ENCODE results near the gene TRIP13. TPM values are rescaled to one million over a fixed set of nuclear protein-coding genes. Genes with fewer than 3 reads are reported as not detected.

The TRIP13 gene
- total and polyA plus RNA-seq, 10 of the 15 experiments (the other 5 are each of a cell fraction or from before 2014, with no cell fraction given): 15.1 to 64.9 (median 32.2) TPM

- Histone ChIP-seq H3K79me2 (ENCODE audit: control insufficient read depth, insufficient read depth, low read length) (no peaks in the 10 kb centered on the region), H3K9ac (ENCODE audit: control insufficient read depth, insufficient read depth, low read length) (no peak overlapping the region), H4K20me1 (ENCODE audit: control insufficient read depth, insufficient read depth) (no peaks in the 10 kb centered on the region), H3K4me1 (ENCODE audit: control insufficient read depth, insufficient read depth, low read length) (no peaks in the 10 kb centered on the region), H2AFZ (ENCODE audit: control insufficient read depth, low read depth, low read length) (no peak overlapping the region), H3K27ac (ENCODE audit: control insufficient read depth, insufficient read depth) (no peak overlapping the region), H3K4me2 (ENCODE audit: control insufficient read depth, insufficient read depth) (no peak overlapping the region), H3K9me3 (replicated peaks; ENCODE audit: control insufficient read depth, insufficient read depth, low read length) (no peaks in the 10 kb centered on the region), H3K36me3 (ENCODE audit: control insufficient read depth in 2 of 2, insufficient read depth in 2 of 2, low read length in 1 of 2) (peaks cover 10 to 26% of the 10 kb centered on the region in 2 experiments; a peak in 3 of 4 replicates), H3K4me3 (no peak overlapping the region), H3K27me3 (replicated peaks in 1 of 2; ENCODE audit: control insufficient read depth in 2 of 2, insufficient read depth in 2 of 2, low read length in 1 of 2) (no peaks in the 10 kb centered on the region)
- no peak; the same call in 2 of the 3 replicates for ATAC-seq
- DNase-seq (ENCODE audit: low read depth, low spot score): no peak
- RAD21 ChIA-PET (ENCODE audit: unreplicated experiment): no interaction called here
- 85% methylated on average over 25 of the region's 25 CpGs for WGBS (ENCODE audit: insufficient coverage, insufficient replicate concordance, low lambda C conversion rate, missing lambda C conversion rate)
- no peak for FAIRE-seq
- SMC1A ChIA-PET (ENCODE audit: uncharacterized antibody, unreplicated experiment): no interaction called here
- no peak for TF ChIP-seq SIX5 (IDR thresholded peaks at IDR 0.05; ENCODE audit: low read depth, low read length, severe bottlenecking)
- no peak for TF ChIP-seq MEF2A (IDR thresholded peaks at IDR 0.05; ENCODE audit: insufficient read depth, low read depth, low read length)
- TF ChIP-seq FOXM1 (IDR thresholded peaks at IDR 0.05; ENCODE audit: low read depth, low read length): no peak
- peak; percentile 52; the same call in 1 of the 2 replicates for TF ChIP-seq POLR2A (IDR thresholded peaks at IDR 0.05; ENCODE audit: low read depth, low read length)
- intact Hi-C loops (cut with micrococcal nuclease; ENCODE audit: unreplicated experiment): no loop called here
- CTCF ChIA-PET: no interaction called here
- POLR2A ChIA-PET: interaction anchor here (1.3 kb wide), 1 partner anchor 12 kb away, joined by 3 read pairs; no protein-coding TSS in a partner anchor
- BruUV-seq (replicated peaks): no TSS peak
- in situ Hi-C loops (cut with MboI): no loop called here
These were observed 30.1 kb upstream of the TRIP13 start for GRCh38 chr5:862367-863243.

GRCh38 chr5:863244-863805, 29.4 kb upstream of the TRIP13 start:
- Histone ChIP-seq H2AFZ (ENCODE audit: control insufficient read depth, low read depth, low read length) (no peak overlapping the region), H3K27me3 (replicated peaks in 1 of 2; ENCODE audit: control insufficient read depth in 2 of 2, insufficient read depth in 2 of 2, low read length in 1 of 2) (no peaks in the 10 kb centered on the region), H3K4me2 (ENCODE audit: control insufficient read depth, insufficient read depth) (no peak overlapping the region), H3K9me3 (replicated peaks; ENCODE audit: control insufficient read depth, insufficient read depth, low read length) (no peaks in the 10 kb centered on the region), H3K9ac (ENCODE audit: control insufficient read depth, insufficient read depth, low read length) (no peak overlapping the region), H3K79me2 (ENCODE audit: control insufficient read depth, insufficient read depth, low read length) (no peaks in the 10 kb centered on the region), H4K20me1 (ENCODE audit: control insufficient read depth, insufficient read depth) (no peaks in the 10 kb centered on the region), H3K27ac (ENCODE audit: control insufficient read depth, insufficient read depth) (no peak overlapping the region), H3K4me1 (ENCODE audit: control insufficient read depth, insufficient read depth, low read length) (no peaks in the 10 kb centered on the region), H3K4me3 (no peak overlapping the region), H3K36me3 (ENCODE audit: control insufficient read depth in 2 of 2, insufficient read depth in 2 of 2, low read length in 1 of 2) (peaks cover 11 to 30% of the 10 kb centered on the region in 2 experiments; a peak in 3 of 4 replicates)
- no TSS peak for BruUV-seq (replicated peaks)
- RAD21 ChIA-PET (ENCODE audit: unreplicated experiment): no interaction called here
- no peak for FAIRE-seq
- POLR2A ChIA-PET: interaction anchor here (1.3 kb wide), 1 partner anchor 11 kb away, joined by 3 read pairs; no protein-coding TSS in a partner anchor
- in situ Hi-C loops (cut with MboI) (no loop called here), intact Hi-C loops (cut with micrococcal nuclease; ENCODE audit: unreplicated experiment) (no loop called here)
- no peak for ATAC-seq
- CTCF ChIA-PET: no interaction called here
- no peak for DNase-seq (ENCODE audit: low read depth, low spot score)
- SMC1A ChIA-PET (ENCODE audit: uncharacterized antibody, unreplicated experiment): no interaction called here
- 92% methylated on average over 16 of the region's 16 CpGs for WGBS (ENCODE audit: insufficient coverage, insufficient replicate concordance, low lambda C conversion rate, missing lambda C conversion rate)
- TF ChIP-seq SMAD5 (IDR thresholded peaks at IDR 0.05; ENCODE audit: low read depth): no peak
- no peak for TF ChIP-seq RAD51 (IDR thresholded peaks at IDR 0.05)
- no peak for TF ChIP-seq YY1 (IDR thresholded peaks at IDR 0.05; ENCODE audit: low read depth, low read length)
- no peak for TF ChIP-seq TCF7 (IDR thresholded peaks at IDR 0.05; ENCODE audit: borderline replicate concordance)
- no peak for TF ChIP-seq NR2C1 (IDR thresholded peaks at IDR 0.05)
- TF ChIP-seq, protein P1, sequence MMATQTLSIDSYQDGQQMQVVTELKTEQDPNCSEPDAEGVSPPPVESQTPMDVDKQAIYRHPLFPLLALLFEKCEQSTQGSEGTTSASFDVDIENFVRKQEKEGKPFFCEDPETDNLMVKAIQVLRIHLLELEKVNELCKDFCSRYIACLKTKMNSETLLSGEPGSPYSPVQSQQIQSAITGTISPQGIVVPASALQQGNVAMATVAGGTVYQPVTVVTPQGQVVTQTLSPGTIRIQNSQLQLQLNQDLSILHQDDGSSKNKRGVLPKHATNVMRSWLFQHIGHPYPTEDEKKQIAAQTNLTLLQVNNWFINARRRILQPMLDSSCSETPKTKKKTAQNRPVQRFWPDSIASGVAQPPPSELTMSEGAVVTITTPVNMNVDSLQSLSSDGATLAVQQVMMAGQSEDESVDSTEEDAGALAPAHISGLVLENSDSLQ (IDR thresholded peaks at IDR 0.05): no peak
- TF ChIP-seq GABPA (IDR thresholded peaks at IDR 0.05; ENCODE audit: low read depth): no peak
- TF ChIP-seq, protein P2, sequence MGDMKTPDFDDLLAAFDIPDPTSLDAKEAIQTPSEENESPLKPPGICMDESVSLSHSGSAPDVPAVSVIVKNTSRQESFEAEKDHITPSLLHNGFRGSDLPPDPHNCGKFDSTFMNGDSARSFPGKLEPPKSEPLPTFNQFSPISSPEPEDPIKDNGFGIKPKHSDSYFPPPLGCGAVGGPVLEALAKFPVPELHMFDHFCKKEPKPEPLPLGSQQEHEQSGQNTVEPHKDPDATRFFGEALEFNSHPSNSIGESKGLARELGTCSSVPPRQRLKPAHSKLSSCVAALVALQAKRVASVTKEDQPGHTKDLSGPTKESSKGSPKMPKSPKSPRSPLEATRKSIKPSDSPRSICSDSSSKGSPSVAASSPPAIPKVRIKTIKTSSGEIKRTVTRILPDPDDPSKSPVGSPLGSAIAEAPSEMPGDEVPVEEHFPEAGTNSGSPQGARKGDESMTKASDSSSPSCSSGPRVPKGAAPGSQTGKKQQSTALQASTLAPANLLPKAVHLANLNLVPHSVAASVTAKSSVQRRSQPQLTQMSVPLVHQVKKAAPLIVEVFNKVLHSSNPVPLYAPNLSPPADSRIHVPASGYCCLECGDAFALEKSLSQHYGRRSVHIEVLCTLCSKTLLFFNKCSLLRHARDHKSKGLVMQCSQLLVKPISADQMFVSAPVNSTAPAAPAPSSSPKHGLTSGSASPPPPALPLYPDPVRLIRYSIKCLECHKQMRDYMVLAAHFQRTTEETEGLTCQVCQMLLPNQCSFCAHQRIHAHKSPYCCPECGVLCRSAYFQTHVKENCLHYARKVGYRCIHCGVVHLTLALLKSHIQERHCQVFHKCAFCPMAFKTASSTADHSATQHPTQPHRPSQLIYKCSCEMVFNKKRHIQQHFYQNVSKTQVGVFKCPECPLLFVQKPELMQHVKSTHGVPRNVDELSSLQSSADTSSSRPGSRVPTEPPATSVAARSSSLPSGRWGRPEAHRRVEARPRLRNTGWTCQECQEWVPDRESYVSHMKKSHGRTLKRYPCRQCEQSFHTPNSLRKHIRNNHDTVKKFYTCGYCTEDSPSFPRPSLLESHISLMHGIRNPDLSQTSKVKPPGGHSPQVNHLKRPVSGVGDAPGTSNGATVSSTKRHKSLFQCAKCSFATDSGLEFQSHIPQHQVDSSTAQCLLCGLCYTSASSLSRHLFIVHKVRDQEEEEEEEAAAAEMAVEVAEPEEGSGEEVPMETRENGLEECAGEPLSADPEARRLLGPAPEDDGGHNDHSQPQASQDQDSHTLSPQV (IDR thresholded peaks at IDR 0.05): no peak

Measured in GM12878 (cell line).